ENCODE data around the gene FAM209A.

DNA sequence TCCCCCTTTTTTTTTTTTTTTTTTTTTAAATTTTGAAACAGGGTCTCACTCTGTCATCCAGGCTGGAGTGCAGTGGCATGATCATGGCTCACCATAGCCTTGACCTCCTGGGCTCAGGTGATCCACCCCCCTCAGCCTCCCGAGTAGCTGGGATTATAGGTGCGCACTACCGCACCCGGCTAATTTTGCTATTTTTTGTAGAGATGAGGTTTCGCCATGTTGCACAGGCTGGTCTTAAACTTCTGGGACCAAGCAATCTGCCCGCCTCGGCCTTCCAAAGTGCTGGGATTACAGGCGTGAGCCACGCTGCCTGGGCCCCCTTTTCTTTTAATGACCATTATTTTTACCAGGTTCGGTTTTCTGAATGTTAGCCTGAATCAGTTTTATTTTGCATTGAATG, 5.0 kb upstream of the FAM209A start:
- TF ChIP-seq, protein P1, sequence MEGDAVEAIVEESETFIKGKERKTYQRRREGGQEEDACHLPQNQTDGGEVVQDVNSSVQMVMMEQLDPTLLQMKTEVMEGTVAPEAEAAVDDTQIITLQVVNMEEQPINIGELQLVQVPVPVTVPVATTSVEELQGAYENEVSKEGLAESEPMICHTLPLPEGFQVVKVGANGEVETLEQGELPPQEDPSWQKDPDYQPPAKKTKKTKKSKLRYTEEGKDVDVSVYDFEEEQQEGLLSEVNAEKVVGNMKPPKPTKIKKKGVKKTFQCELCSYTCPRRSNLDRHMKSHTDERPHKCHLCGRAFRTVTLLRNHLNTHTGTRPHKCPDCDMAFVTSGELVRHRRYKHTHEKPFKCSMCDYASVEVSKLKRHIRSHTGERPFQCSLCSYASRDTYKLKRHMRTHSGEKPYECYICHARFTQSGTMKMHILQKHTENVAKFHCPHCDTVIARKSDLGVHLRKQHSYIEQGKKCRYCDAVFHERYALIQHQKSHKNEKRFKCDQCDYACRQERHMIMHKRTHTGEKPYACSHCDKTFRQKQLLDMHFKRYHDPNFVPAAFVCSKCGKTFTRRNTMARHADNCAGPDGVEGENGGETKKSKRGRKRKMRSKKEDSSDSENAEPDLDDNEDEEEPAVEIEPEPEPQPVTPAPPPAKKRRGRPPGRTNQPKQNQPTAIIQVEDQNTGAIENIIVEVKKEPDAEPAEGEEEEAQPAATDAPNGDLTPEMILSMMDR (conservative IDR thresholded peaks at IDR 0.05; ENCODE audit: low read depth, low read length): no peak
- TF ChIP-seq EZH2 (IDR thresholded peaks at IDR 0.05; ENCODE audit: borderline replicate concordance, low read depth, low read length, poor library complexity, severe bottlenecking): no peak
